Measurements from ENCODE around the gene IL22.

The IL22 gene

DNA sequence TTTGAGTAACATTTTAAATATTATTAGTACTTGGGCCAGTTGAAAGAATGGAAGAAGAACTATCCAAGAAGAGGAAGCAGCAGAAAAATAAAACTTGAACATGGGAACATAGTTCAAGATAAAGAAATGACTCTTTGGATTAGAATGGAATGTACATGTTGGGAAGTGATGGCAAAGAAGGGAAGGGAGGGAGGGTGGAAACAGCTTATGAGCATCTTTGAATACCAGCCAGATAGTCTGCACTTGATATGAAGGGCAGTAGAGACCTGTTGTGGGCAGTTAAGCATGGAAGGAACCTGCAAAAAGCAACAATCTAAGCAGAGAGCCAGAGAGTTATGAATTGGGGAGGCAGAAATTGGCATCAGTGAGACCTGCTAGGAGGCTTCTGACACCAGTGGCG, 10.0 kb upstream of the IL22 start:
- DNase-seq = no peak

DNA sequence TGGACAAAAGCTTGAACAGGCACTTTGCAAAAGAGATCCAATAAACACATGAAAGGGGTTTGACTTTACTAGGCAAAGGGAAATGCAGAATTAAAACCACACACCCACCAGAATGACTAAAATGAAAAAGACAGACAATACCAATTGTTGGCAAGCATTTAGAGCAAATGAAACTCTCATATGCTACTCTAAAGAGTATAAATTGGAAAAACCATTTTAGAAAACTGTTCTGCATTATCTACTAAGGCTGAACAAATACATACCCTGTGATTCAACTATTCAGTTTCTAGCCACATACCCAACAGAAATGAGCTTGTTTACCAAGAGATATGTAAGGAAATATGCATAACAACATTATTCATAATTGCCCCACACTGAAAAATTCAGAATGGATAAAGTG, 8.5 kb upstream of the IL22 start:
- DNase-seq = no peak

DNA sequence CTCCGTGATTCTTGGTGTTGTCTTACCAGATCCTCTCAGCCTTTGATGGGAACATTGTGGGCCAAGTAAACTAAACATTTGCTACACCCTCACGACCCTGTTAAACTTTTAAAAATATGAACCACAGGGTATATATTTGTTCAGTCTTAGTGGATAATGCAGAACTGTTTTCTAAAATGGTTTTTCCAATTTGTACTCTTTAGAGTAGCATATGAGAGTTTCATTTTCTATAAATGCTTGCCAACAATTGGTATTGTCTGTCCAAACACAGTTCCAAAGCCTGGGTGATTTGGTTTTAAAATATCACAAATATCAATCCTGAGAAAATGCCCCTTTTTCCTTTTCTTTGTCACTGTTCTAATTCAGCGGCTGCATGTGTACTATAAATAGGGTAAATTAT, 6.7 kb upstream of the IL22 start:
- no peak for DNase-seq

DNA sequence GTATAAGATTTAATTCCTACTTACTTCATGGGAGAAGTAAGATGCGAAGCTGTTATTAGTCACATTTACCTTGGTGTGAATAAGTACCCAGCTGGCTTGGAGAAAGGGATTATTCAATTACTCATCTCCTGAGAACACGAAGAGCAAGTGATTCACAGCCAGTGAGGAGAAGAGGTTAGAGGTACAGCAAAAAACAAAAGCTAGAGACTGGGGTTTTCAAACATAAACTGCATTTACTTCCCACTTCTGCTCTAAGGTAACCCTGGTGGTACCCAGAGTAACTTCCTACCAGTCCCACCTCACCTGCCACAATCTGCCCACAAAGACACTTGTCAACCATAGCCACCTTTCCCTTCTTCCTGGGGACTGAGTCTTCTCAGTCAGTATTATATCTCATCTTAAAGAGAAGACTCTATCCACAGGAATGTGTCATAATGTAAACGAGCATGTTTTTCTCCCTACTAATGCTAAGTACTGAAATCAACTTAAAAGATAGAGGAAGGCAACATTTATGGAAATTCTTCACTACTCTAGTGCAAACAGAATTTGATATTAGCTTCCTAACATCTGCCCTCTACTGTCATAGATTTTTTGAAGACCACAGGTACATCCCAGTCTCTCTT, 6.0 kb upstream of the IL22 start:
- DNase-seq = peak in 1 of 2 donors; percentile 28

DNA sequence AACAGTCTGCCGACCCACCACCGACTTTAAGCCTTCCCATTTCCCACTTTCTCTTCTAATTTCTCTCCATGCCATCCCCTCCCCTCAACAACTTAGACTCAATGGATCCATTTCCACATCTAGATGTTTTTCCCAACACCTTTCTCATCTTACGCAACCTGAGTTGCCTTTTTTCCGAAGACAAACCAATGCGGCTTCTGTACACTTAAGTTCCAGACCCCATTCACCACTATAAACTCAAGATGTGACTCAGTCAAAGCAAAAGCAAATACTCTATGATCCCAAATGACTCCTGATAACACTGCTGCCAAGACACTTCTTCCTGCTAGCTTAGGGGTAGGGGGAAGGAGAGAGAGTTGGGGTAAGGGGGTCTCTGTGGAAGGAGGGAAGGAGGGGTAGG, 1.3 kb downstream of the IL22 start:
- no peak for DNase-seq

DNA sequence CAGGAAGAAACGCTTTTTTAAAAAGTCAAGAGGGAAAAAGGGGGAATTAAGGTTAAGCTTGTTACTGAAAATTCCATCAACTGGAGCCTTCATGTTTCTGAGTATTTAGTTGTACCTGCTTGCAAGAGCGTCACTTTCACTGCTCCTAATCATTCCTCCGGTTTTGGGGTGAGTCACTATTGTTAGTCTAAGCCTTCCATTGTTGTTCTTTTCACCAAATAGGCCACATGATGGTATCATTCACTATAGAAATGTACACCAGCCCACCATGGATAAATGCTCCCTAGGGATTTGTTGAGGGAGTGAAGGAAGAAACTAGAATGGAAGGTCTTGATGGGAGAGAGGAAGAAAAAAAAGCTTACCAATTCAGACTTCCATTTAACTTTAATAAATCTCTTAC, 3.0 kb downstream of the IL22 start:
- DNase-seq = no peak

DNA sequence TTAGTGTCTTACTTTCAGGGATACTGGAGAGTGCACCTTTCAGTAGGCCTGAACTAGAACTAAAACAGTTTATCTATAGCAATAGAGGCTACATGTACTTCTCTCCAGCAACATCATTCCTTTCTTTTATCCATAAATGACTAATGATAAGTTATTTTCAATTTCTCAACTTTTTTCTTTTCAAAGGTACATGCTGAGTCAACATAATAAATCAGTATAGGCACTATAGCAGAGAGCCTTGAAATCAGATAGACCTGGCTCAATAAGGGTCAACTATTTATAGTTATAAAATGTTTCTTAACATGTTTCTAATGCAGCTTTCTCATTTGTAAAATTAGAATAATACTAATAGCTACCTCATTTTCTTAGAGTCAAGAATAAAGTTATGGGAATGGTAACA, 5.6 kb downstream of the IL22 start:
- DNase-seq = no peak

DNA sequence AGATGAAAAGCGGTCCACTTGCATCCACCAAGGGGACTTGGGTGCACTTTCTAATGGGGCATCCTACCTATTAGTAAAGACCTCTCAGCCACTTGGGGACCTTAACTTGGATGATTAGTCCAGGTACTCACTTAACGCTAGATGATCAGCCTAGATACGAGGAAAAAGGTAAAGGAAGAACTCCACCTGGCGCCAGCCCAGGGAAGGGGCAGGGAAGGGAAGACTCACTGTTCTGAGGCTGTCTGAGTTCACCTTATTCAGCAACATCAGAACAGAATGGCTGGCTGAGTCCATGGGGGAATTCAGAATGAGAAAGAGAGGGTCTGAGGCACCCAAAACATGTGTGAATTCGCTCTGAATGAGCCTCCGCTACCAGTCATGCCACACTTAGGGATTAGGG, 7.1 kb downstream of the IL22 start:
- no peak for DNase-seq

DNA sequence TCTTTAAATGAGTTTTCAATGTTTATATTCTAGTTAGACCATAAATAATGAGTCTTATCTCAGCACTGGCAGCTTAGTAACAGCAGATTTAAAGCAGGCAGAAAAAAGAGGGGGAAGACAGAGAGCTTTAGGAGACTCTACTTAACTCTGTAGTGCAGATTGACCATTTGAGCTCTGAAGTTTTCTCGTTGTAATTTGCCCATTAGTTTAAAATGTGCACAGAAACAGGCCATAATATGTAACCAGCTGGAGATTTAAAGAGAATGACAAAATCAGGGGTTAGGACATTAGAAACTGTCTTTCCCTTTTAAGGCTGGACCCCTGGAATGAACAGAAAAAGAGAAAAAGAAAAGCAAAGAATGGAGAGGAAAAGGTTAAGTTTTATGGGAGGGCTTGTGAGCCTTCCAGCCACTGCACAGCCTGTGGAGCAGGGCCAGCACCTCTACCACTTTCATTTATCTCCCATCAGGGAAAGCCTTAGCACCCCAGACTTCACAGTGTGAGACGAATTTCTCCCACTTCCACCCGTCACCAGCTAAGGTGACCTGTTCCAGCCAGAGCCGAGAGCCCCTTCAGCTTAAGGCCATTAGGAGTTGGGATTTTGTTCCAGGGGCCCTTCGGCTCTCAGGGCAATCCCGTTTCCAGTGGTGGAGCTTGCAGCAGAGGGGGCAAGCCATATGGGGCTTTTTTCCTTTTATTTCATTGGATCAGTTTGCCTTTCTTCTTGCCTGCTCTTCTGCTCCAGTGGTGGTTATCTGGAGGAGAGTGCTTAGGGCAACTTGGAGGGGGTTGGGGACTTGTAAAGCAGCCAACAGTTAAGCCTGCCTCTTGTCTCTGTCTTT, 8.0 kb downstream of the IL22 start:
- DNase-seq = no peak

DNA sequence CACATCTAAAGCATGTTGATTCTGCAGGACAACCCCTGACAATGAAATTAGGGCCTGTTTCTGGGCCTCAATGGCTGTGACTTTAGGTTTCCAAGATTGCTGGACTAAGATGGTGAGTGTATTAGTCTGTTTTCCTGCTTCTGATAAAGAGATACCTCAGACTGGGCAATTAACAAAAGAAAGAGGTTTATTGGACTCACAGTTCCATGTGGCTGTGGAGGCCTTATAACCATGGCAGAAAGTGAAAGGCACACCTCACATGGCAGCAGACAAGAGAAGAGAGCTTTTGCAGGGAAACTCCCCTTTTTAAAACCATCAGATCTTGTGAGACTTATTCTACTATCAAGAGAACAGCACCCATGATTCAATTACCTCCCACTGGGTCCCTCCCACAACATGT, 10.6 kb downstream of the IL22 start:
- DNase-seq = no peak

DNA sequence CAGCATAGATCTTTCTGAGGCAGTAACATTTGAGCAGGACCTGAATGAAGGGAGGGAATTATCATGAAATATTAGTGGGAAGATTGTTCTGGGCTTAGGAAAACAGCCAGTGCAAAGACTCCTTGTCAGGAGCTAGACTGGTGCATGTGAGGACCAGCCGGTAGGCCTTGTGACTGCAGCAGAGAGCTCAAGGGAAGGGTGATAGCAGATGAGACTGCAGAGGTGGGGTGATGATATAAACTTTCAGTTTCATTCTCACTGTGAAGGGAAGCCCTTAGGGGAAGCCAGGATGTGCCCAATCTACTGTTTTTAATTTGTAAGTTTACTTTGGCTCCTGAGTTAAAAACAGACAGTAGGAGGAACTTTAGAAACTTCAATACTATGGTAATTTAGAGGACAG, 12.4 kb downstream of the IL22 start:
- peak; percentile 48 to 58 for DNase-seq

DNA sequence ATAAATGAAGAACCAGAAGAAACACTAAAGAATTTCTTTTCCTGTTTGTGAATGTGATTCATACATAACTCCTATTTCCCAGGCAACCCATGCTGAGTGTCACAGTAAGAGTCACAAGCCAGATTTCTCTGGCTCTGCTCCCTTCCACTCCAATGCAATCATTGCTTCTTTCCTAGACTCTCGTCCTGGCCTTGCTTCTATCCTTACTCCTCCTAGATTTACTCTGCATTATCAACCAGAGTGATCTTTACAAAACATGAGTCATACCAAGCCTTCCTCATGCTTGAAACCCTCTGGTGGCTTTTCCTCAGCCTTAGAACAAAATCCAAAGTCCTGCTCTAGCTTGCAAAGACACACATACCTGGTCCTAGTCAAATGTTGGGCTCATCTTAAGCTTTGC, 13.3 kb downstream of the IL22 start:
- no peak for DNase-seq

DNA sequence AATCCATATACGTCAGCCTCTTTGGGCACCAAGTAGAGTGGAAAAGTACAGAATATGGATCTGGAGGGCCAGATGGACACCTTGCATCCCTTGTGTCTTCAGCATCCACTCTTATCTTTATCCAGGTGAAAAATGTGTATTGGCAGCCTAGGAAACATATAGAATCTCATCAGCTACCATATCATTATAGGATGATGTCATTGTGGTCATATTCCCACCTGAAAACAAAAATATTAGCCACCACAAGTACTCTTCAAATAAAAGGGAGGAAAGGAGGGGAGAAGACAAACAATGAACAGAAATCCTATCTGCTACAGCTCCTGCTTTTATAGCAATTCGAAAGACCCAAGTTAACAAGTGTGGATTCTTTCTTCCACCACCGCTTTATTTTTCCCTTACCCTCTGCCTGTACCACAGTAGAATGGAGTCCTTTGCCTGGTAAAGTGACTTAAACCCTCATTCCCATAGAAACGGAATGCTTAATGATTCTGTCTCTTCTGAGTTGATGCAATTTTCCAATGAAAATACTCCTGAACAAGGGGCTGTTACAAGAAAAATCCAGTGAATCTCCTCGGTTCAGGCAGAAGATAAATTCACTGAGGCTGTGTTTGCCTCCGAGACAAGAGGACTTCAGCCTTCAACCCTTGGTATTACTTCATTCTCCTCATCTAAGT, 14.0 kb downstream of the IL22 start:
- no peak for DNase-seq

DNA sequence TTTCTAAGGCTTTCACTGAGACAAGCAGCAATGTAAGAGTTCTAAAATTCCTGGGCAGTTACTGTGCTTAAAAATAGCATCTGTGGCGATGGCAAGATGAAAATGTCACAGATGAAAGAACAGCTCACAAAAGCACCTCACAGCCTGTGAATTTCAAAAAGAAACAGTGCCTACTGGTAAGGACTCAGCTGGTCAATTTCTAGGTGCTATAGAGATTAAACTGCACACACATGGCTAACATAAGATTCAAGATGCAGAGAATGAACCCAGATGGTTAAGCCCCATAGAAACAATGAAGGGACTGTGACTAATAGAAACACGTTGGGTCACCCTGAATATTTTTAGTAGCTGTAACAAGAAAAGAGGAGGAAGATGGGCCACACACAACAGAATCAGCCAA, 15.8 kb downstream of the IL22 start:
- DNase-seq = no peak

DNA sequence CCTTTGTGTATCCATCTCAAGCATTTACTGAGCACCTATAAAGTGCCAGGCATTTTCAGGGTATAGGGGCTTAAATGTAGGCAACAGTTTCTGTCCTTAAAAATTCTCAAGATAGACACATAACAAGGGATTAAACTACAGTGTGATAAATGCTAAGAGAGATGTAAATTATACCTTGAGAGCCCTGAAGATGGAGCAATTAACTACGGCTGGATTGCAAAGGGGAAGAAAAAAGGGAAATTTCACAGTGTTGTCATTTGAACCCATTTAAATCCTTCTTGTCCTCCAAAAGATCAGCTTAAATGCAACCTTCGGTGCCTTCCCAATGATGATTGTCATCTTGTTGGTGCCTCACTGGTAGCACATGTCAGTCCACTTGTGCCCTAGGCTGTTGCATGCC, 16.3 kb downstream of the IL22 start:
- DNase-seq = no peak

DNA sequence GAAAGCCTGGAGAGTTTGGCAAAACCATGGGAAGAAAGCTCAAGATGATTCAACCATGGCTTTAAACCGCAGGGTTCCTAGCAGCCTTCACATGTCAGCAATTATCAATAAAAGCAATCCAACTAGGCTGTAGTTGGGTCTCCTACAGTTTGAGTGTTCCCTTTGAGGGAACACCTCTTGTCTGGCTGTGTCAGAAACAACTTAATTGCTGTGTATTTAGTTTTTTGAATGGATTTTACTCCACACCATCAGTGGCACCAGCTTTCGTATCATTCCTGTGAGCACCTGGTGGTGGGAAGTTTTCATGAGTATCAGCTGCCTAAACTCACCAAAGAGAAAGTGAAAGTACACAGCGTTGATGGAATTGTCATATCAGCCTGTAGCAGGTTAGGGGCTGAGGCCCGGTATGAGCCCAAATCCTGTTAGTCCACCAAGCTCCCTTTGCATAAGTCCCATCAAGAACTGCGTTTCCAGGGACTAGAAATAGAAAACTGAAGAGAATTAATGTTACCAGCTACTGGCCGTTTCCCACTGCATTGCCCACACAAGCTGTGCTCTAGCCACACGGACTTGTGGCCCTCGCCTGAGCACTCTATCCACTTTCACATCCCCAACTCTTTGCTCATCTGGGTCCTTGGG, 16.9 kb downstream of the IL22 start:
- DNase-seq = peak in 1 of 2 donors; percentile 20

DNA sequence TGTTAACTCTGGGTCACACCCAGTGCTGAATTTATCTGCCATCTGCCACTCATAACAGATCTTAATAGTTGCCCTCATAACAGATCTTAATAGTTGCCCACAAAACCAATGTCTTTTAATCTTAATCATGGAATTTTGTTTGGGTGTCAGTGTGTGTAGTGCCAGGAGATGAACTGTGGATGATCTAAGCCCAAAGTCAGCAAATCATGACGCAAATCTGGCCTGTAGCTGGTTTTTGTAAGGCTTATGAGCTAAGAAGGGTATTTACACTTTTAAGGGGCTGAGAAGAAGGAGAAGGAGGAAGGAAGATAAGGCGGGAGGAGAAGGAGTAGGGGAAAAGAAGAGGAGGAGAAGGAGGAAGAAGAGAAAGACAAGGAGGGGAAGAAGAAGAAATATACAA, 17.8 kb downstream of the IL22 start:
- no peak for DNase-seq

DNA sequence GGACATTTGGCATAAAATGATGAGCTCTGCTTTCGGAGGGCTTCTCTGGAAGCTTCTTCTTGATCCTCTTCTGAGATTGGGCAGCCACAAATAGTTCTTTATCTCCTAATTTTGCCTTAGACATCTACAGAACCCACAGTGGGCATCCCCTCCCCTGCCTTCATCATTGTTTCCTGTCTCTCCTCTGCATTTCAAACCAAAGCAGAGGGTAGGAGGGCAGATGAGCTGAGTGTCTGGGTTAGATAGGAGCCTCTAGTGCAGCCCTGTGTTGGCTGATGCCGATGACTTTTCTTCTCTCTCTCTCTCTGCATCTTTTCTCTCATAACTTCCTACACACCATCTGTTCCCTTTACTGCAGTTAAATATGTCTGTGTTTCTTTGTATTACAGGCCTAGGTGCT, 19.3 kb downstream of the IL22 start:
- DNase-seq = no peak

DNA sequence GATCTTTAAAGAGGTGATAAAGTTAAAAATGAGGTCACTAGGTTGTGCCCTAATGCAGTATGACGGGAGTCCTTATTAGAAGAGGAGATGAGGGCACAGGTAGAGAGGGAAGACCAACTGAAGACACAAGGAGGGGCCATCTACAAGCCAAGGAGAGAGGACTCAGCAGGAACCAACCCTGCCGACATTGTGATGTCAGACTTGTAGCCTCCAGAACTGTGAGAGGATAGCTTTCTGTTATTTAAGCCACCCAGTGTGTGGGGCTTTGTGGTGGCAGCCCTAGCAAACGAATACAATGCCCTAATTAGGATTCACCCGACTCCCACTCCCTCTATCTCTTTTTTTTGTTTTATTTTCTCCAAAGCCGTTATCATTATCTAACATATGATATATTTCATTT, 19.9 kb downstream of the IL22 start:
- no peak for DNase-seq

DNA sequence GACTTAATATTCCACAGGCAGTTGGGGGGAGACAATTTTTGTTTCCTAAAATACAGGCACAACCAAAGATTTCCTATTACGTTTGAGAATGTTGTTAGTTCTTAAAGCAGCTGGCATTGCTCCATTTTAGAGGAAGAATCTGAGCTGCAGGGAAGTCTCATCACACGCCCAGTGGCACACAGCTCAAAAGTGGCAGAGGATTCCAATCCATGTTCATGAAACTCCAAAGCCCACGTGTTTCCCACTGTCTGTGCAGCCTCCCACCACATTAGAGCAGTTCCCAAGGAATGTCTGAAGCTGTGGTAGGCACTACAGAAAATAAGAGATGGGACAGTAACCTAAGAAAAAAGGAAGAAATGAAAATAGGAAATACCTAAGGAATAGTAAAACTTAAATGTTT, 21.7 kb downstream of the IL22 start:
- no peak for DNase-seq

DNA sequence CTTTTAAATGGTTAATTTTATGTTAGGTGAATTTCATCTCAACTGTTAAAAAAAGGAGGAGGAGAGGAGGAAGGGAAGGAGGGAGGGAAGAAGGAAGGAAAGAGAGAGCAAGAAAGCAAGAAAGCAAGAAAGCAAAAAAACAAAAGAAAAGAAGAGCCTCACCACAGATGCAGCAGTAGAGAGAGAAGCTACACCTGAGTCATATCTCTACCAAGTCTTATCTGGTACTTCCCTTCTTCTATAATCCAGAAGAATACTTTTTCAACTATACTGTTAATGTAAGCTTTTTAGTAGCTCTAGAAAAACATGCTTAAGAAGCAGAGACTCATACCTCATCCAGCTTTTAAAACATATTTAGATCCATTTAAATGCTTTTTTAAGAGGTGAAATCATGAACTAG, 22.2 kb downstream of the IL22 start:
- no peak for DNase-seq

DNA sequence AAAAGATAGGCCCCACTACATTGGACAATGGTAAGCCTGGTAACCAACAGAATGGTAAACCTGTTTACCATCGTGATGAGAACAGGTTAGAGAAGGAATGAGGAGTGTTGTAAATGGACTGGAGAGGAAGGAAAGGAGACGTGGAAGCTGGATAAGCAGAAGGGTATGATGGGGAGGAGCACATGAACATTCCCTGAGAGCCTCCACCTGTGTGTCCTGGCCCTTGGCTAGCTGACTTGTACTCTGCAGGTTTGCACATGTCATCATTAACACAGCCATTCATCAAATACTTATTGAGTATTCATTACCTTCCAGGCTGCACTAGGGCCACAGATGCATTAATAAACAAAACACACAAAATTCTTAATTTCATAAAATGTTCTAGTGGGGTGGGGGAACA, 23.4 kb downstream of the IL22 start:
- no peak for DNase-seq

DNA sequence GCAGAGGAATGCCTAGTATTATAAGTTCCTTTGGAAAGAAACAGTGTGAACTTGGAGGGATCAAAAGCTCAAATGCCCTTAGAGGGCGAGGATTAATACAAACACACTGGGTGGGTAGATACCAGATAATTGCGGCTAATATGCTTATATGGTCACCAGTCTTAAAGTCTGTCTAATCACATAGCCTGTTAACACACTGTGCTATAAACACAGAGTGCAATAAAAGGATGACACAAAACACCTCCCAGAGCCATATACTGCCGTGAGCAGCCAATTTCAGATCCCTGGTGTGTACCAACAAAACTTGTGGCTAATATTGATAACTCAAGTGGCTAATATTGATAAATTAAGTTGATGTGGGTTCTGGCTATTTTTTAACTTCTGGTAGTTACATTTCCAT, 26.0 kb downstream of the IL22 start:
- no peak for DNase-seq

All from stimulated activated CD4-positive, alpha-beta T cell treated with anti-CD3 and anti-CD28 coated beads, Interleukin-2, amount 100 ng/mL, for 24 hours (primary cell).